GM18873 (cell line): ENCODE data around the gene STYXL1.

Source experiments
- ATAC-seq: cut with Tn5 transposase; IDR thresholded peaks from one replicate; pipeline ENCODE4 v1.9.1; 2021; ENCODE audit warnings: mild to moderate bottlenecking, moderate library complexity, moderate number of reproducible peaks; ENCODE audit not compliant: unreplicated experiment, low FRiP score

STYXL1 gene

DNA sequence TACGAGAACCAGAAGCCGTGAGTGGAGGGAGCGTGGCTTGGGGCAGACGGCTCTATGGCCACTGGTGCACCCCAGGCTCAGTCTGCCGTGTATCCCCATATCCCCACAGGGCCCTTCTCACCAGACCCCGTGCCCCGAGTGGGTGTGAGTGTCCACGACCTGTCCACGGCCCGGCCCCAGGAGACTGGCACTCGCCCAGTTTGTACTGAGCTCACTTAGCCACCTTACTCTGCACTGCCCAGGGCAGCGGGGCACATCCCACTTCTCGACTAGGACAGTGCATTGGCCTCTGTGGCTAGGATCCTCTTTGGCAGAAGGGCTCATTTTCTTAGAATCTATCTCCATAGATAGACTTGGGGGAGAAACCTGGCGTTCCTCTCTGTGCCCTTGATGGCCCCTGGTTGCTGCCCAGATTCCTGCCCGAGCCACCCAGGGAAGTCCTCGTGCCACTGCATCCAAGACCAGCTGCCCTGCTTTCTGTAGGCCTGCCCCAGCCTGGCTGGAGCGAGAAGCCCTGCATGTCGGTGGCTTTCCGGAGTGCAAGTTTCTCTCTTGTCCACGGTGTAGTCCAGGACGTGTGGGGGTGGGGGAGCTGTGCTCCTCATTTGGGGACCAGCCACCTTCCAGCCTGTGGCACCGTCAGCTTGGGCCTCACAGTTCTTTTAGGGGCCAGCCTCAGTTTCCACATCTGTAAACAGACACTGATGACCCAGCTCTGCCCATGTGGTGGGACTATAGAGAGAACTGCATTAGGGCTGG is 65.3 kb downstream of the STYXL1 start:
- no peak for ATAC-seq

DNA sequence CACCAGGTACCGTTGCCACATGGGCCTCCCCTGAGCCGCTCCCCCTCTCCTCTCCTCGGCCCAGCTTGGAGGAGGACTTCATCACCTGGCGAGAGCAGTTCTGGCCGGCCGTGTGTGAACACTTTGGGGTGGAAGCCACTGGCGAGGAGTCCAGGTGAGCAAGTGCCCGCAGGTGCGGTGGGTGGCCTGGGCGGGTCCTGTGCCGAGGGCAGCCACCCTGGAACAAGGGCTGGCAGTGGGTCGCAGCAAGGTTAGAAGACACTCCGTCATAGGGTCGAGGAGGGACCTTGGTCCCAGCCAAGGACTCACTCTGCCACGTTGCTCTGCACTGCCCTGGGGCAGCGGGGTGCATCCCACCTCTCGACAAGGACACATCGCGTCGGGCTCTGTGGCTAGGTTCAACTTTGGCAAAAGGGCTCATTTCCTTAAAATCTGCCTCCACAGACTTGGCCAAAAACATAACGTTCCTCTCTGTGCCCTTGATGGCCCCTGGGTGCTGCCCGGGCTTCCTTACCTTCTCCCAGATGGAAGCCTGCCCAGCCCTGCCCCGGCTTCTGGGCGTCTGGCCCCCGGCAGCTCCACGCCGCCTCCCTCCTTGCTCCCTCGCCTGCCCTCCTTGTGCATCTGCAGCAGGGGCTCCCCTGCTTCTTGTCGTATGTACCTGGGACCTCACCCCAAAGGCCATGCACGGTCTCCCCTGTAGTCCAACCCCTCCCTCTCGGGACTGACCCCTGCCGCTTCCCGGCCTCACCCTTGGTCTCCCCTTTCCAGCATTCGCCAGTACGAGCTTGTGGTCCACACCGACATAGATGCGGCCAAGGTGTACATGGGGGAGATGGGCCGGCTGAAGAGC is 66.1 kb downstream of the STYXL1 start:
- no peak for ATAC-seq

DNA sequence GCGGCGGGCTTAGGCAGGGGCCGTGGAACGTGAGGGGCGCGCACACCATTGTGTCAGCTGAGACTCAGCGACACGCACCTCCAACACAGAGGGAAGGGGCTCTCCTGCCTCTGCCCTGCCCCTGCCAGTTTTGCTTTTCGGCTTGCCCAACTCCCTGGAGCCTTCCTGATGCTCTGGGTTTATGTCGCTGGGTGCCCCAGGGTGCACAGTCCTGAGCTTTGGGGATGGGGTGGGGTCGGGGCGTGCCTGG is 66.7 kb downstream of the STYXL1 start:
- ATAC-seq: no peak

GRCh38 chr7:75980430-75981202 is 67.2 kb downstream of the STYXL1 start:
- no peak for ATAC-seq

- ATAC-seq: no peak
These were observed 67.9 kb downstream of the STYXL1 start for GRCh38 chr7:75979759-75980429.

GRCh38 chr7:75977743-75978142 is 70.1 kb downstream of the STYXL1 start:
- no peak for ATAC-seq

DNA sequence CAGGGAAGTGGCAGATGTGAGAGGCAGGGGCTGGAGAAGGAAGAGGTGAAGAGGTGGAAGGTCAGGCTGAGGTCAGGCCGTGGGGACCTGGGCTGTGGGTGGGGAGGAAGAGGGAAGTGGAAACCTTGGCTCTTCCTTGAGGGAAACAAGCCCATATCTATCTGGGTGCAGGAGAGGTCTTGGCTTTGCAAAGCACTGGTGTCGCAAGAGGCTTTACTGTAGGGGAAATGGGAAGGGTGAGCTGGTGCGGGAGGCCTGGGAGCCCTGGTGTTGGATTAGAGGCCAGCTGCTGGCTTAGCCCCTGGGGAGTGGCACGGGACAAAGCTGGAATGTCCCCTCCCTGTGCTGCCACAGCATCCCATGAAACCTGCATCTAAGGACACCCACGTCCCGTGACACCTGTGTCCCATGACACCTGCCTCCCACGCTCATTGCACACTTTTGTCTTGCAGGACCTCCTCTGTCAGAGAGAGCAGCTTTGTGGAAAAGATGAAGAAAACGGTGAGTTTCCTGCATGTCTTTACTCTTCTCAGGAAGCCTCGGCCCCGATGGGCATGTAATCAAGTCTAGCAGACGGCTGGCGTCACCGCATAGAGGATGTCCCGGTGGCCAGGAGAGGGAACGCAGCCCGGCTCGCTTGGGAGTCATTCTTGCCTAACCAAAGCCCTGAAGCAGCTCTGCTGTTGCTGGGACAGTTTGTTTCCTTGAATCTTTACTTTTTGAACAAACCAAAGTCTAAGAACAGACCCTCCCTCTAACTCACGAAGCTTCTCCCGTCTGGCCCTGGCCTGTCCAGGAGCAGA is 75.6 kb downstream of the STYXL1 start:
- ATAC-seq: no peak

GRCh38 chr7:75971309-75971960 is 76.4 kb downstream of the STYXL1 start:
- no peak for ATAC-seq

- ATAC-seq: no peak
These were observed 77.9 kb downstream of the STYXL1 start for GRCh38 chr7:75969704-75970498.

DNA sequence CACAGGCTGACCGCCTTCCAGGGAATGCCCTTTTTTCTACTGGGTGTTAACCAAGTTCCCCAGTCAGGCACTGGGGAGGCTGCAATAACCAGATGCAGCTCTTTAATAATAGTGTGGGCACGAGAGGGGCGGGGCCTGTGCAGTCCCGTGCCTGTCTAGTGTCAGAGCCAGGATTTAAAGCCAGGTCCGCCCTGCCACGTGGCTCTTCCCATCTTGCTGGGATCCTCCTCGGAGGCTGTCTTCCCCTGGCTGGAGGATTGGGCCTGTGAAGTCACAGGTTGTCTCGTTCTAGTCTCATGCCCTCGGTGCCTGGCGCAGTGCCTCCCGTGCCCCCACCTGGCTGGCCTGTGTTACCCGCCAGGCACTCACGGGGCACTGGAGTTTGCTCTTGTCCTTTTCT is 78.6 kb downstream of the STYXL1 start:
- ATAC-seq: no peak

GRCh38 chr7:75968561-75969001 is 79.2 kb downstream of the STYXL1 start:
- ATAC-seq: no peak

- ATAC-seq: no peak
These were observed 79.8 kb downstream of the STYXL1 start for GRCh38 chr7:75968012-75968411.

GRCh38 chr7:75967487-75967997 is 80.3 kb downstream of the STYXL1 start:
- no peak for ATAC-seq

- ATAC-seq: no peak
These were observed 80.7 kb downstream of the STYXL1 start for GRCh38 chr7:75967055-75967454.

DNA sequence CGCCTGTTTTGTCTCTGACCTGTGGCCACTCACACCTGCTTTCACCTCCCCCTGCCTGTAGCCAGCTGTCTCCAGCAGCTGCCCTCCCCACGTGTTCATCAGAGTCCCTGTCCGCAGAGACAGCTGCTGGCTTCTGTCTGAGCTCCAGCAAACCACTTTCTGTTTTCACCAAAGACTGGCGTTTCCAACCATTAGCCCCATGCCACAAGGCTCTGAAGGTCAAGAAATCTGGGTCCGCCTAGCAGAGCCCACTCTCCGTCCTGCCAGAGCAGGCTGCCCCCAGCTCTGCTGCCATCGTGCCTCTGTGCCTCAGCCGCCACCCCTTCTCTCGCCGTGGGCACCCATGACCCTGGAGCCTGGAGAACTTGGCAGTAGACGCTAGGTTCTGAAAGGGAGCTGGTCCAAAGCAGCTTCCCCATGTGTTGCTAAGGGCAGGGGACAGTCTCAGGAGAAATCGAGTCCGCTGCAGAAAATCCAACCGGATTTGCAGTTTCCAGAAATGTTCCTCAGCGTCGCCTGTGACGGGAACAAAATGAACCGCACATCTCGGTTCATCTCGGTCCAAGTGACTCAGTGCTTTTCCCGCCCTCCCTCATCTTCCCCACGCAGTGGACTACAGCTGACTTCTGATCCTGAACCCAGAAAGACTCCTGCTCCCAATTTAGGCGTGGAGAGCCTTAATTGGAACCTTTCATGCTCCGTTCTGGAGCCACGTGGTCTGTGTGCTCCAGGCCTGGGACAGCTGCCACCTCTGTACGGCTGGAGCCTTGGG is 81.4 kb downstream of the STYXL1 start:
- no peak for ATAC-seq

DNA sequence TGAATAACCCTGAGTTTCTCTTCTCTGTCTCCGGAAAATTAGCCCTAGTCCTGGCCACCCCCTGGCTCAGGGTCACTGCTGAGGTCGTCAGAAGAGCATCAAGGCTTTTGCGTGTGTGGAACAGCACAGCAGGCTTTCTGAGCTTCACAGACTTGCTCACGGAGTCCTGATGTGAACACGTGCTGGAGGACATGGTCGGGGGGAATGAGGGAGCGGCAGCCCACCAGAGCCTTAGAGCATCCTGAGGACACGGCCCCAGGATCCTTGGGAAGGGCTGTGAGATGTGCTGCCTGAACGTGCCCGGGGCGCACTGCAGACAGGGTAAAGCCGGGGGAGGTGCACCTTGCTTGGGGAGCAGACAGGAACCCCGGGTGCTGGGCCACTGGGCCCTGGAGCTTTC is 82.2 kb downstream of the STYXL1 start:
- no peak for ATAC-seq

DNA sequence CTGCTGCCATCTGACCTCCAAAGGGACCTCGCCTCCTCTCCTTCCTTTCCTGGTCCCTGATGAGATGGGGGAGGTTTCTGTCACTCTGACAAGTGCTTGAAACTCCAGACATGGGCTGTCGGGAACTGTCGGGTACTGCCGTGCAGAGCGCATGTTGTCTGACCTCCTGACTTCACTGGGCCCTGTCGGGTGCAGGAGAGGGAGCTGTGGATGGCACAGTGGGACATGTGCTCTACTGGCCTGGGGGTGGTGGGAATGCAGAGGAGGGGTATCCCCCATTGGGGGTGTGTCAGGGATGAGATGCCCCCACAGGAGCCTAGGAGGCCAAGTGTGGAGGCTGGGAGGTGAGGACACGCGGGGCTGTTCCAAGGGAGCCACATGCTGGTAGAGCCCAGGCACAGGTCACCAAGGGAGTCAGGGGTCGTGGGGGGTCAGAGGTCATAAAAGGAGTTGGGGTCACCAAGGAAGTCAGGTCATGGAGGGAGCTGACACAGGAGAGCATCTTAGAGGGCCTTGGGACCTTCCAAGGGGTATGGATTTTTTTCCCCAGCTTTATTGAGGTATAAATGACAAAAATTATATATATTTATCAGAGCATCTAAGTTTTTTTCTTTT is 84.3 kb downstream of the STYXL1 start:
- no peak for ATAC-seq
